Suppressor macrophage treated with lipopolysaccharide for 1 hour (primary cell): Measurements from ENCODE around the gene SLC25A21.

Experiments
- DNase-seq, 3 donors: peaks; one replicate each; pipeline ENCODE4 v3.0.0-alpha.2; 2020 to 2022

Gene SLC25A21

GRCh38 chr14:36676236-36676635, 496.2 kb downstream of the SLC25A21 start:
- DNase-seq, result no peak

DNA sequence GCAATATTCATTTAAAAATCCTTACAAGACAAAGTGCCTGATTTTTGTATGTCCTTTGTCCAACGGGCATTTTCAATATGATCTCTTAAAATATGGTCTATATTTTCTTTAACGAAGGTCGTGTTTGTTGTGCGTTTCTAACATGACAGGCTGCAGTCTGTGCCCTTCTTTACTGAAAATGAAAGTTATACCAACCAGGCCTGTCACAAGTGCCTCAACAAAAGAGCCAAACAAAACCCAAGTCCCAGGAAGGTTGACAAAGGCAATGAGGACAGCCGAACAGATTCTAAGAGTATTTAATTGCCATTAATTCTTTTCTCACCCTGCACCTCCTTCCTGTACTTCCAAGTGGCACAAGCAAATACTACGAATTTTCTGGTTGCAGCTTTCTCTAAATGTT, 496.8 kb downstream of the SLC25A21 start:
- DNase-seq, result no peak

GRCh38 chr14:36674659-36675058, 497.7 kb downstream of the SLC25A21 start:
- no peak for DNase-seq

GRCh38 chr14:36672095-36672494, 500.3 kb downstream of the SLC25A21 start:
- DNase-seq, result no peak

GRCh38 chr14:36671149-36671548, 501.3 kb downstream of the SLC25A21 start:
- no peak for DNase-seq

- no peak for DNase-seq
Measured at GRCh38 chr14:36667679-36668078, 504.7 kb downstream of the SLC25A21 start.

- no peak for DNase-seq
Measured at GRCh38 chr14:36666416-36667206, 505.8 kb downstream of the SLC25A21 start.

DNA sequence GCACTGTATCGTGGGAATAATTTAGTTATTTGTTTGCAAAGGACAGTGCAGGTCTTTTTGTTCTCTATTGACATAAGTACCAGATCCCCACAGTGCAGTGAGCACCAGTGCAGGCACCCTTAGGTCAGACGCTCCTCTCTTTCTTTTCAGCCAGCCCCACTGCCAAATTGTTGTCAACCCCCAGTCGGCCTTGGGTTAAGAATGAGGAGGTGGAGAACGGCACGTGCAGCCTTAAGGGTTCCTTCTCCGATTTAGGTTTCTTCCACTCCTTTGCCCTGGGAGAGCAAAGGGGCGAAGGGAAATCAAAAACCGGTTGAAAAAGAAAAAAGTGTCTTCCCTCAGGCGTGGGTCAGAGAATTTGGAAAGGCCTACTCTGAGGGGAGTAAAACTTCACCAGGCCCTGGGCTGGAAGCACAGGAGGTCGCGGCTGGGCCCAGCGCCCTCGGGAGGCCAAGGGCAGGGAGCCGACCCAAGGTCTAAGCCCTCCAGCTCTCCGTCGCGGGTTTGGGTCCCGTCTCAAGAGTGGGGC, 506.5 kb downstream of the SLC25A21 start:
- DNase-seq, result no peak

DNA sequence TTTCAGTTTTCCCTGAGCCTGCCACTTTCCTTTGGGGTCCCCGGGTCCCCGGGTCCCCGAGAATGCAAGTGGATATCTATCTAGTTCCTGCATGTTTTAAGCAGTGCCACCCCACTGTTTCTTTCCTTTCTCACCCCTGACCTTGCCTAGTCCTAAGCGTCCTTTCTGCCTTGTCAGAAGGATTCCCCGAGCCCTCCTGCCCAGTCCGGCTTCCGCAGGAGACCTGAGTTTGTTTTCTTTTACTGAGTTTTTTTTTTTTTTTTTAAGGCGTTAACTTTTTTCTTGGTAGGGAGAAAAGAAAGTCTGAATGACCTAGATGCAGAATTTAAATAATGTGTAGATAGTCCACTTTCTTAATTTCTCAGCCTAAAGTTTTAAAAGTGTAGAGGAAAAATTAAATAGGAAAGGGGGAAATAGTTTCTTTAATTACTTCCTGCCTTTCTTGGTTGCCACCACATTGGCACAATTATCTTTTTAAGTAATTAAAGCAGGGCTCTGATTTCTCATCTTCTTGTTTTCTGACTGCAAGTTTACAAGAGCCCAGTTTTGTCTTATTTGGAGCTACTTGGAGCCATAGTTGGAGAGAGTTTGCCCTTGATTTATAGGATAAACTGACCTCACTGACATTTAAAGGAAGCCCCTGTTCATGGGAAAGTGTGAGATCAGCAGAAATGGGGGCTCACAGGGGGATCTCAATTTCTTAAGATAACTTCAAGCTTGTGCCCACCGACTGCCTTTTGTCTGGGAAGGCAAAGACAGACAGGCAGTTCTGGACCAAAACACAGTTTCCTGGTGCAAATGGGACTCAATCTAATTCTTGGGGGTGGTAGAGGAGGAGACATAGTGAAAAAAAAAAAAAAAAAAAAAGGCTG, 507.8 kb downstream of the SLC25A21 start:
- no peak for DNase-seq

- DNase-seq, result no peak
Measured at GRCh38 chr14:36663404-36664321, 508.7 kb downstream of the SLC25A21 start.

- DNase-seq, result no peak
Measured at GRCh38 chr14:36662543-36663403, 509.6 kb downstream of the SLC25A21 start.

DNA sequence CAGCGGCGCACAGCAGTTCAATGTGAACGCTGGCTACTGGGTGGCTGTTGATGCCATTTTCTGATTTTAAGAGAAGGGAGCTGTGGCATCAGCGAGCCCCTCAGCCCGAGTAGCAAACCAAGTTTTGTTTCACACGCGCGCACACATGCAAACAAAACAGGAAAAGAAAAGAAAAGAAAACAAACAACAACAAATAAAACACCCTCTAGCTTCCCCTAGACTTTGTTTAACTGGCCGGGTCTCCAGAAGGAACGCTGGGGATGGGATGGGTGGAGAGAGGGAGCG, 510.2 kb downstream of the SLC25A21 start:
- DNase-seq, result no peak

DNA sequence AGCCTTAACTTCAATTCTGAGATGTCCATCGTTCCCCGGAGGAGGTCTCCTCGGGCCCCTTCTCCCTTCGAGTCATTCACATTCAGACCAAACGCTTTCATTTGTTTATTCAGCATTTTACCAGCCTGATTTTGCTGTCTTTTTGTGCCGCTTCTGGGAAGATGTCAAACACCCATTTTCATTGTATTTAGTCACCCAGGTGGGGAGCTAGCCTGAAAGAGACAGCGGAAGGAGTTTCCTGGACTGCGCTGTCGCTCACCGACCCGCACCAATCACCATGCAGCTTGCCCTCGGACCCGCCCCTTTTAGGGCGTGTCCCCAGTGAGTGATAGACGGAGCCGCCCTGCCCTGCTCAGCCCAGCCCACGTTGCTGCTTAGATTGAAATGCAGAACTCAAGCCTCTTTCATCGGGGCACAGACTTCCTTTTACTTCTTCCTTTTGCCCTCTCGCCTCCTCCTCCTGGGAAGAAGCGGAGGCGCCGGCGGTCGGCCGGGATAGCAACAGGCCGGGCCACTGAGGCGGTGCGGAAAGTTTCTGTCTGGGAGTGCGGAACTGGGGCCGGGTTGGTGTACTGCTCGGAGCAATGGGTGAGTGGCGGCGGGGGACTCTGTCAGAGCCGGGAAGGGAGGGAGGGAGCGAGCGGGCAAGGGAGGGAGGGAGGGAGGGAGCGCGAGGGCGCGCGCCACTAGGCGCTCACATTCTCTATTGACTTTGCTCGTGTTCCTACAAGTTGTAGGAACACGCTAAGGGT, 510.7 kb downstream of the SLC25A21 start, which contains the start of gene PAX9:
TSS of gene PAX9 (plus strand) at position 355 of the 752 bp plus-strand sequence. CDS start at position 585, 230 bp downstream.
- peak; percentile 70 to 84 (median 74) for DNase-seq

DNA sequence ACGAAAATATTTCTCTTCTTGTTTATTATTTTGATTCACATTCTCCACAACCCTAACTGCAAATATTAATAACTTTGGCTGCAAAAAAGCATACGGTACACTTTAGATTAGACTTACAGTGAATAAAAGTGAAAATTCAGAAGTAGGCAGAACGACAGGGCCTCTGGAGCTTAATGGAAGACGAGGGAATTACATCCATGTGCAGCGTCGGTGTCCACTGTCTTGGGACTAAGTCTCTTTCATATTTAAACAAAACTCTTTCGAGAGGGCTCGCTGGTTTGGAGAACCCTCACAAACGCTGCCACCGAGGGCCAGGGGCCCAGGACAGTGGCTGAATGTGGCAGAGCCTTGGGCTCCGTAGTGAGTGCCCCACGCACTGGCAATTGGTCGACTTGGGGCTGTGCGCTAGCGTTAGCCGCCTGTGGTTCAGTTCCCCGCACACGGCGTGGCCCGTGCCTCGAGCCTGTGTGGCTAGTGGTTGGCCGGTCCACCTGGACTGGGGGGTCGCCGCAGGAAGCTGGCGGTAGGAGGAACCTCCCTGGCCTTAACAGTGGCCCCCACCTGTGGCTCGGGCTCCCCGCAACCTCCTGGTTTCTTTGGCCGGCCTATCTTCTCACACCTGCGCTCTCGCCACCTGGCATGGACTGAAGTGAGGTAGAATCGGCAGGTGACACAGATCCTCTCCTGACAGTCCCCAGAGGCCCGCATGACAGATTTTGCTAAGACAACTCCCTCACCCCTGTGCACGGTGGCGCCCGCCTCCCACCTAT, 511.5 kb downstream of the SLC25A21 start:
- DNase-seq, result no peak

DNA sequence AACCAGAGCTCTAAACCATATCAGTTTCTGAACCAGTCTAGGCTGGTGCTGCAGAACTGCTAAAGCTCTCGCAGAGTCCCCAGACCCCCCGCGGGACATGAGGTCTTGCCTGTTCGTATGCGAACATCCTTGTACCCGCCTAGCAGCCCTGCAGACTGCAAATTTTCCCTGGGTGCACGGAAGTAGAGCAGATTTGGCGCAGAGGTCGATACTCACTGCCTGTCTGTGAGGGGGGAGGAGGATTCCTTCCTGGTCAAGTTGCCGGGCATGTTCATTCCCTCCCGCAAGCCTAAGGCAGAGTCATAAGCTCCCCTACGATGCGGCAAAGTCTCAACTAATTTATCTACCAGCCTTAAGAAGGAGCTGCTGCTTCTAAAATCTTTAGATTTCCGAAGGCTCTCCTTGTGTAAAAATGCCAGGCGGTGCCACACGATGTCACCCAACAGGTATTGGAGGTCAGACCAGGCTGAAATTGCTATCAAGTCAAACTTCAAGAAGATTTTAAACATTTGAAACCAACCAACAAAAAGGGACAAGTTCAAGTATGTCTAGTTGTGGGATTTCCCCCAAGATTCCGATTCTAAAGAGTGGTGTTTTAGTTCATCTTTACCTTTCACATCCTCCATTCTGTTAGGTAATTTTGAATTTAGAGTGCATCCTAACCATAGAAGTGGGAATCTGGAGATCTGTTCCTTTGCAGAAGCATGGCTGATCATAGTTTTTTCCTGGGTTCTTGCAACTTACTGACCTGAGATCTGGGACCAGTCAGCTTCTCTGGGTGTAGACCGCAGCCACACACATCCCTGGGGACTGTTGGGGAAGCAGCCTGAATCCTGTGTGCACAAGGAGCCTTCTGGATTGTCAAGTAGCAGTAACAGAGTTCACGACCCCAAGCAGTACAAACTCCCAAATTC, 512.3 kb downstream of the SLC25A21 start:
- DNase-seq, result no peak

DNA sequence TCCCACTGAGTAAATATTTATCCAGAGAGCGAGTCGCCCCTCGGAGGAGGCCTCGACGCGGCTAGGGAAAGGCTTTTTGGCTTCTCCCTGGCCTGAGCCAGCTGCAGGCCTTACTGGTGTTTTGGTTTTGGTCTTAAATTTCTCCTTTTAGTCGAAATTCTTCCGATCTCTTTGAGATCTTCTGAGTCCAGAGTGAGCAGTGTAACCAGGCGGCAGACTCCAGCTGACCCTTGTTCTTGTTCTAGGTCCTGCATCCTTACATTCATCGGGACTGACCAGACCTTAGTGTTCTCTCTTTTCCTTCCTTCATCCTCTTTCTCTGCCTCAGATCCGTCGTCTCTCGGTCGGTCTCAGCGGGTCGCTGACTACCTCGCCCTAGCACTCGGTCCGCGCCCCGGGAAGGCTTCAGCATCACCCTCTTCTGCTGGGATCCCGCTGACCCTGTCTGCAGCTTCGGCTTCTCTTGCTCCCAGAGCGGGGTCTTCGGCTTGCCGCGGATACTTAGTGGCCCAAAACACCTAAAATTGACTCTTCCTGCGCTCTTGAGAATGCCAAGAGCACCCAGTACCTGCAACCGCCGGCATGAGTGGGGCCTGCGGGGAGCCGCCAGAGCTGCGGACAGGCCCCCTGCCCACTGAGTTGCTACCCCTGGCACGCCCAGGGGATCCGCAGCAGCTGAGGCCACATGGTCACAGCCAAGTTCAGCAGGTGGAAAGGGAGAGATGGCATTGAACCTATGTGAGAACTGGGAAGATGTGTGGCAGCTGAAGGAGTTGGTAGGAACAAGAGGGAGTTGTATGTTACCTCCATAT, 513.2 kb downstream of the SLC25A21 start:
- DNase-seq, result no peak

DNA sequence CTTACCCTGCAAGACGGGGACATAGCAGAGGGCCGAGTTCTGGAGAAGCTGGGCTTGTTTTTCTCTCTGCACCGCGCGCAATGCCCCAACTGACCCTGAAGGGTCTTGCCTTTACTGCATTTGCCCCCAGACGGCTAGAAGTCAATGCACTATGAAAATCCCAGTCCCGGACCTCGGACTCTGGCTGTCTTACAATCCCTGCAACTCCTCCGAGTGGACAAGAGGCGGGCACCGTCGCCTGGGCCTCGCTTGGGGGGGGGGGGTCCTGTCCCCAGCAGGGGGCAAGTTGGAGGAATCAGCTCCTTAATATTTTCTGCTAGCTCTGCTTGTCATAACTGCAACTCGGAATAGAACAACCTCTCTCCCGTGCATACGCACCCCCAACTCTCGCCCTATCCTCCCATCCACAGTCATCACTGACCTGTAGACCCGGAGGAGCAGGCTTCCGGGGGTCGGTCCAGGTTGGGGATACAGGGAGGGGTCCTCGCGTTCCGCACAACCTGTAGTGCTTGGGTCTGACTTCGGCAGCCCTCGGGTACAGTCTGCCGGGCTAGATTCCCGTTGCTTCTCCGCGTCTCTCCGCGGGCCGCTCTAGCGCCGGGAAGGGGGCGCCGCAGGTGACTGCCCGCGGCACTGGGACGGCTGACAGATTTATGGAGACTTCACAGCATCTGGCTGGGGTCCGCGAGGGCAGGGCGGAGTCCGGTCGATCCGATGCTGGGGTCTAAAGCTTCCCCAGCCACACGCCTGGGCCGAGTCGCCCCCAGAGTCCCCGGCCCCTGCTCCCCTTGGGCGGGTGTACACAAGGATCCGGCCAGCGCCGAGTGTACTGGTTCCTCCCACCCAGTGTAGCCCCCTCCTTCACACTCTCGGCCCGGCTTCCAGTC, 514.0 kb downstream of the SLC25A21 start:
- DNase-seq, result no peak
